ENCODE results near the gene MX2. TPM values are rescaled to one million over a fixed set of nuclear protein-coding genes. Genes with fewer than 3 reads are reported as not detected.

The MX2 gene
- total RNA-seq, 1 experiment from 2014 or later, result 56.7 TPM

GRCh38 chr21:41439248-41439647 lies 77.4 kb downstream of the MX2 start:
- Histone ChIP-seq H3K27ac (ENCODE audit: low read length) (no peak overlapping the region), H3K36me3 (ENCODE audit: control insufficient read depth, insufficient read depth, low read length) (no peaks in the 10 kb centered on the region), H3K4me1 (ENCODE audit: control insufficient read depth, insufficient read depth, low read length) (no peaks in the 10 kb centered on the region), H3K9me3 (ENCODE audit: control insufficient read depth, insufficient read depth, low read depth, low read length) (no peaks in the 10 kb centered on the region), H3K27me3 (ENCODE audit: control insufficient read depth, insufficient read depth, low read length) (no peaks in the 10 kb centered on the region), H3K4me3 (ENCODE audit: low read depth in 2 of 2, low read length in 2 of 2) (no peak overlapping the region)
- BruUV-seq (replicated peaks), result no TSS peak
- ChIA-PET CTCF (no interaction called here), POLR2A (no interaction called here)
- in situ Hi-C loops (cut with HindIII; ENCODE audit: low pct_unique_long_range_greater_than_20kb, low sequenced_read_pairs) (no loop called here), intact Hi-C loops (cut with micrococcal nuclease; ENCODE audit: unreplicated experiment) (no loop called here)
- ATAC-seq (no peak), DNase-seq (ENCODE audit: low read depth, low spot score) (no peak)
- no peak for TF ChIP-seq SIN3A (IDR thresholded peaks at IDR 0.05; ENCODE audit: borderline replicate concordance, insufficient read depth, low read depth, low read length)
- no peak for TF ChIP-seq TCF7L2 (IDR thresholded peaks at IDR 0.05; ENCODE audit: low read depth, low read length)
- no peak for TF ChIP-seq POLR2AphosphoS5 (IDR thresholded peaks at IDR 0.05; ENCODE audit: low read depth, low read length)
- TF ChIP-seq REST (IDR thresholded peaks at IDR 0.05; ENCODE audit: insufficient read depth in 1 of 2, low read depth in 2 of 2, low read length in 1 of 2), result no peak
- no peak for TF ChIP-seq CTCF (IDR thresholded peaks at IDR 0.05)

GRCh38 chr21:41441546-41441945 lies 79.7 kb downstream of the MX2 start:
- DNase-seq (ENCODE audit: low read depth, low spot score) (no peak), ATAC-seq (no peak)
- in situ Hi-C loops (cut with HindIII; ENCODE audit: low pct_unique_long_range_greater_than_20kb, low sequenced_read_pairs), result no loop called here
- Histone ChIP-seq H3K27me3 (ENCODE audit: control insufficient read depth, insufficient read depth, low read length) (no peaks in the 10 kb centered on the region), H3K4me1 (ENCODE audit: control insufficient read depth, insufficient read depth, low read length) (no peaks in the 10 kb centered on the region), H3K27ac (ENCODE audit: low read length) (no peak overlapping the region), H3K4me3 (ENCODE audit: low read depth in 2 of 2, low read length in 2 of 2) (no peak overlapping the region), H3K36me3 (ENCODE audit: control insufficient read depth, insufficient read depth, low read length) (no peaks in the 10 kb centered on the region), H3K9me3 (ENCODE audit: control insufficient read depth, insufficient read depth, low read depth, low read length) (no peaks in the 10 kb centered on the region)
- TF ChIP-seq REST (IDR thresholded peaks at IDR 0.05; ENCODE audit: insufficient read depth in 1 of 2, low read depth in 2 of 2, low read length in 1 of 2) (no peak), SIN3A (IDR thresholded peaks at IDR 0.05; ENCODE audit: borderline replicate concordance, insufficient read depth, low read depth, low read length) (no peak), POLR2AphosphoS5 (IDR thresholded peaks at IDR 0.05; ENCODE audit: low read depth, low read length) (no peak), TCF7L2 (IDR thresholded peaks at IDR 0.05; ENCODE audit: low read depth, low read length) (no peak), CTCF (IDR thresholded peaks at IDR 0.05) (no peak)
- ChIA-PET POLR2A (no interaction called here), CTCF (no interaction called here)
- intact Hi-C loops (cut with micrococcal nuclease; ENCODE audit: unreplicated experiment), result no loop called here
- BruUV-seq (replicated peaks), result no TSS peak
